ENCODE measurements around the gene CFAP99.

The CFAP99 gene

DNA sequence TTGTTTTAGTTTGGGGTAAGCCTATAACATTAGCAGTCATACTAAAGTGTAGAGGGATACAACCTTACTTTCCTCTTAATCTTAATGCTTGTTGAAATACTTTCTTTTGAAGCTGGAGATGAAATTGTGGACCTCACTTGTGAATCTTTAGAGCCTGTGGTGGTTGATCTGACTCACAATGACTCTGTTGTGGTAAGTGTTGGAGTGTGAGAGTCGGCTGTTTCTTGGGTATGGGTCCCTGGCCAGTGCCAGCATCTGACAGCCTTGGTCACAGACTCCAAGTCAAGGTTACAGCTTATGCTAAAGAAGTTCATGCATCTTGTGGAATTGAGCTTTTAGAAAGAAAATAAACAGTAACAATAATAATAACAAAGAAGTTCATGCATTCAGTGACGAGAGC lies 81.8 kb downstream of the CFAP99 start:
- no peaks in the 10 kb centered on the region for H3K9me3 ChIP-seq (ENCODE audit: insufficient read depth, low read length, severe bottlenecking)
- peaks cover 56% of the 10 kb centered on the region for H4K20me1 ChIP-seq (ENCODE audit: insufficient read depth, low read length)
- no peak overlapping the region for H2AFZ ChIP-seq (ENCODE audit: low read depth, low read length)
- TF ChIP-seq EZH2 (IDR thresholded peaks at IDR 0.05; ENCODE audit: borderline replicate concordance, low read depth, low read length, severe bottlenecking) = no peak
- TF ChIP-seq, protein P1, sequence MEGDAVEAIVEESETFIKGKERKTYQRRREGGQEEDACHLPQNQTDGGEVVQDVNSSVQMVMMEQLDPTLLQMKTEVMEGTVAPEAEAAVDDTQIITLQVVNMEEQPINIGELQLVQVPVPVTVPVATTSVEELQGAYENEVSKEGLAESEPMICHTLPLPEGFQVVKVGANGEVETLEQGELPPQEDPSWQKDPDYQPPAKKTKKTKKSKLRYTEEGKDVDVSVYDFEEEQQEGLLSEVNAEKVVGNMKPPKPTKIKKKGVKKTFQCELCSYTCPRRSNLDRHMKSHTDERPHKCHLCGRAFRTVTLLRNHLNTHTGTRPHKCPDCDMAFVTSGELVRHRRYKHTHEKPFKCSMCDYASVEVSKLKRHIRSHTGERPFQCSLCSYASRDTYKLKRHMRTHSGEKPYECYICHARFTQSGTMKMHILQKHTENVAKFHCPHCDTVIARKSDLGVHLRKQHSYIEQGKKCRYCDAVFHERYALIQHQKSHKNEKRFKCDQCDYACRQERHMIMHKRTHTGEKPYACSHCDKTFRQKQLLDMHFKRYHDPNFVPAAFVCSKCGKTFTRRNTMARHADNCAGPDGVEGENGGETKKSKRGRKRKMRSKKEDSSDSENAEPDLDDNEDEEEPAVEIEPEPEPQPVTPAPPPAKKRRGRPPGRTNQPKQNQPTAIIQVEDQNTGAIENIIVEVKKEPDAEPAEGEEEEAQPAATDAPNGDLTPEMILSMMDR (IDR thresholded peaks at IDR 0.05; ENCODE audit: borderline replicate concordance, extremely low read depth, low read length, poor library complexity, severe bottlenecking) = no peak
- H3K27me3 ChIP-seq (ENCODE audit: insufficient read depth, low read length, poor library complexity) = no peaks in the 10 kb centered on the region
- H3K4me1 ChIP-seq (ENCODE audit: insufficient read depth, low read length) = no peaks in the 10 kb centered on the region
- H3K9ac ChIP-seq (ENCODE audit: low read depth, low read length) = no peak overlapping the region
- H3K36me3 ChIP-seq (ENCODE audit: insufficient read depth, low read length) = peaks cover 89% of the 10 kb centered on the region
- no peak overlapping the region for H3K4me3 ChIP-seq (ENCODE audit: low read depth in 1 of 2, low read length in 2 of 2)
- DNase-seq (no peak), ATAC-seq (ENCODE audit: insufficient read depth, low read depth) (no peak)
- H3K4me2 ChIP-seq (ENCODE audit: insufficient read depth, low read length) = no peak overlapping the region
- H3K27ac ChIP-seq (ENCODE audit: low read length) = no peak overlapping the region
- H3K79me2 ChIP-seq (ENCODE audit: insufficient read depth, low read length) = peaks cover 75% of the 10 kb centered on the region

GRCh38 chr4:2501034-2501594 lies 82.4 kb downstream of the CFAP99 start:
- Histone ChIP-seq H3K9me3 (ENCODE audit: insufficient read depth, low read length, severe bottlenecking) (no peaks in the 10 kb centered on the region), H2AFZ (ENCODE audit: low read depth, low read length) (no peak overlapping the region), H3K79me2 (ENCODE audit: insufficient read depth, low read length) (peaks cover 74% of the 10 kb centered on the region), H3K4me1 (ENCODE audit: insufficient read depth, low read length) (no peaks in the 10 kb centered on the region), H3K9ac (ENCODE audit: low read depth, low read length) (no peak overlapping the region), H3K27ac (ENCODE audit: low read length) (no peak overlapping the region), H3K27me3 (ENCODE audit: insufficient read depth, low read length, poor library complexity) (no peaks in the 10 kb centered on the region), H3K36me3 (ENCODE audit: insufficient read depth, low read length) (peaks cover 89% of the 10 kb centered on the region), H3K4me3 (ENCODE audit: low read depth in 1 of 2, low read length in 2 of 2) (no peak overlapping the region), H4K20me1 (ENCODE audit: insufficient read depth, low read length) (peaks cover 51% of the 10 kb centered on the region), H3K4me2 (ENCODE audit: insufficient read depth, low read length) (no peak overlapping the region)
- no peak for DNase-seq
- TF ChIP-seq EZH2 (IDR thresholded peaks at IDR 0.05; ENCODE audit: borderline replicate concordance, low read depth, low read length, severe bottlenecking) = no peak
- TF ChIP-seq, protein P1 (IDR thresholded peaks at IDR 0.05; ENCODE audit: borderline replicate concordance, extremely low read depth, low read length, poor library complexity, severe bottlenecking) = no peak
- ATAC-seq (ENCODE audit: insufficient read depth, low read depth) = peak; percentile 25; the same call in 2 of the 3 replicates

DNA sequence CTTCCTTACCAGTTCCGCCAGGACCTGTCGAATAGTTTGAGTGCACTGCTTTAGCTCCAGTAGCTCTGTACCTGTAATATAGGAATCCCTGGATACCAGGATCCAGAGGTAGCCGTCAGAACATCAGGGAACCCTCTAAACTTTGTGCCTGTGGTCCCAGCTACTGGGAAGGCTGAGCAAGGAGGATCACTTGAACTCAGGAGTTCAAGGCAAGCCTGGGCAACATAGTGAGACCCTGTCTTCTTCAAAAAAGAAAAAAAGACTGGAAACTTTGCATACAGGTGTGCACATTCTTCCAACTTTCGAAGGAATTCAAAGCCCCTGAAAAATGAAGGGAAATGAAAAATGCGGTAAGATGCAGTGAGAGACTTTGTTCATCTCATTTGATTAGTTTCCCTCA lies 85.1 kb downstream of the CFAP99 start:
- TF ChIP-seq, protein P1 (IDR thresholded peaks at IDR 0.05; ENCODE audit: borderline replicate concordance, extremely low read depth, low read length, poor library complexity, severe bottlenecking) = no peak
- TF ChIP-seq EZH2 (IDR thresholded peaks at IDR 0.05; ENCODE audit: borderline replicate concordance, low read depth, low read length, severe bottlenecking) = no peak
- Histone ChIP-seq H4K20me1 (ENCODE audit: insufficient read depth, low read length) (peaks cover 53% of the 10 kb centered on the region), H3K4me2 (ENCODE audit: insufficient read depth, low read length) (no peak overlapping the region), H2AFZ (ENCODE audit: low read depth, low read length) (no peak overlapping the region), H3K79me2 (ENCODE audit: insufficient read depth, low read length) (peaks cover 71% of the 10 kb centered on the region), H3K9me3 (ENCODE audit: insufficient read depth, low read length, severe bottlenecking) (no peaks in the 10 kb centered on the region), H3K27me3 (ENCODE audit: insufficient read depth, low read length, poor library complexity) (no peaks in the 10 kb centered on the region), H3K4me3 (ENCODE audit: low read depth in 1 of 2, low read length in 2 of 2) (no peak overlapping the region), H3K36me3 (ENCODE audit: insufficient read depth, low read length) (peaks cover 90% of the 10 kb centered on the region), H3K9ac (ENCODE audit: low read depth, low read length) (no peak overlapping the region), H3K27ac (ENCODE audit: low read length) (no peak overlapping the region), H3K4me1 (ENCODE audit: insufficient read depth, low read length) (no peaks in the 10 kb centered on the region)
- DNase-seq (no peak), ATAC-seq (ENCODE audit: insufficient read depth, low read depth) (no peak)
